ENCODE data around the gene PAK4. TPM values are rescaled to one million over a fixed set of nuclear protein-coding genes. Genes with fewer than 3 reads are reported as not detected.
A peak's percentile ranks its signal among the peaks of the same experiment; 100 is the strongest.

Gene PAK4
- polyA plus RNA-seq, 1 donor (not counting 4 experiments of a cell fraction or from before 2014, with no cell fraction given): 11.2 TPM

DNA sequence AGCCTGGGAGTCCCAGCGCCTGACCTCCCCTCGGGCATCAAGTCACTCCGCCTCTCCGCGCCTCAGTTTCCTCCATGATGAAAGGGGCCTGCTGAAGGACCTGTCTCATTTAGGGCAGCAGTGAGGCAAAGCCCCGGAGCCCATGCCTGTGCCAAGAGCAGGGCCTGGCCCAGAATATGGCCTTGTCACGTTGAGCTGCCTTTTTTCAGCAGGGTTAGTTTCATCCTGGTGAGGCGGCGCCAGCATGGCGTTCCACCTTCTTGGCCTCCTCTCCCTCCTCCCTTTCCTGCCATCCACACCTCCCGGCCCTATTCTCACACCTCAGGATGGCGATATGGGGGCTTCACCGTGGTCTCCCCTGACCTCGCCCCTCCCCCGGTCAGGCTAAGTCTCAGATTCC is 30.2 kb downstream of the PAK4 start:
- DNase-seq (ENCODE audit: low read depth, low spot score): no peak
- H3K9me1 ChIP-seq (ENCODE audit: control insufficient read depth, extremely low read depth, insufficient read depth, low read length): peaks cover 4% of the 10 kb centered on the region
- no peak overlapping the region for H3K27ac ChIP-seq (ENCODE audit: control insufficient read depth, insufficient read depth, low read length)
- peaks cover 43% of the 10 kb centered on the region for H3K4me1 ChIP-seq (ENCODE audit: control insufficient read depth, extremely low read depth, insufficient read depth, low read length)
- no peaks in the 10 kb centered on the region for H3K36me3 ChIP-seq (ENCODE audit: control insufficient read depth in 2 of 2, extremely low read depth in 1 of 2, insufficient read depth in 2 of 2, low read length in 2 of 2)
- no peaks in the 10 kb centered on the region for H3K9me3 ChIP-seq (ENCODE audit: control insufficient read depth, low read depth, low read length)
- H3K4me3 ChIP-seq (ENCODE audit: control insufficient read depth in 2 of 3, extremely low read depth in 1 of 3, insufficient read depth in 2 of 3, low read depth in 1 of 3, low read length in 3 of 3): no peak overlapping the region
- peaks cover 60% of the 10 kb centered on the region for H3K79me2 ChIP-seq (ENCODE audit: control insufficient read depth, insufficient read depth, low read length)
- H3K27me3 ChIP-seq (ENCODE audit: control insufficient read depth, extremely low read depth, insufficient read depth, low read length): no peaks in the 10 kb centered on the region
- H3K4me2 ChIP-seq (ENCODE audit: control insufficient read depth, extremely low read depth, insufficient read depth, low read depth, low read length): peak overlapping the region; percentile 37
- peaks cover 2% of the 10 kb centered on the region for H4K20me1 ChIP-seq (ENCODE audit: control insufficient read depth, extremely low read depth, insufficient read depth, low read length)
- TF ChIP-seq CTCF (optimal IDR thresholded peaks at IDR 0.05 in 1 of 3, IDR thresholded peaks at IDR 0.05 in 1 of 3, conservative IDR thresholded peaks at IDR 0.05 in 1 of 3; ENCODE audit: extremely low read depth in 1 of 3, insufficient read depth in 2 of 3, low read length in 3 of 3) (no peak), EZH2 (IDR thresholded peaks at IDR 0.05; ENCODE audit: low read length) (no peak)
- dilution Hi-C loops (cut with MboI; ENCODE audit: extremely low pct_ligation_motif_present, low sequenced_read_pairs): no loop called here
- FAIRE-seq: no peak
- H3K9ac ChIP-seq (ENCODE audit: control insufficient read depth, extremely low read depth, insufficient read depth, low read length): no peak overlapping the region
- no peak overlapping the region for H2AFZ ChIP-seq (ENCODE audit: control insufficient read depth, low read length)

GRCh38 chr19:39156326-39157230 is 31.0 kb downstream of the PAK4 start:
- no peak for DNase-seq (ENCODE audit: low read depth, low spot score)
- H3K4me1 ChIP-seq (ENCODE audit: control insufficient read depth, extremely low read depth, insufficient read depth, low read length): peaks cover 49% of the 10 kb centered on the region
- no peak for FAIRE-seq
- no peaks in the 10 kb centered on the region for H3K27me3 ChIP-seq (ENCODE audit: control insufficient read depth, extremely low read depth, insufficient read depth, low read length)
- no peak overlapping the region for H3K27ac ChIP-seq (ENCODE audit: control insufficient read depth, insufficient read depth, low read length)
- dilution Hi-C loops (cut with MboI; ENCODE audit: extremely low pct_ligation_motif_present, low sequenced_read_pairs): no loop called here
- no peaks in the 10 kb centered on the region for H3K36me3 ChIP-seq (ENCODE audit: control insufficient read depth in 2 of 2, extremely low read depth in 1 of 2, insufficient read depth in 2 of 2, low read length in 2 of 2)
- H3K9me3 ChIP-seq (ENCODE audit: control insufficient read depth, low read depth, low read length): no peaks in the 10 kb centered on the region
- peaks cover 3% of the 10 kb centered on the region for H4K20me1 ChIP-seq (ENCODE audit: control insufficient read depth, extremely low read depth, insufficient read depth, low read length)
- no peak overlapping the region for H2AFZ ChIP-seq (ENCODE audit: control insufficient read depth, low read length)
- no peak for TF ChIP-seq CTCF (optimal IDR thresholded peaks at IDR 0.05 in 1 of 3, IDR thresholded peaks at IDR 0.05 in 1 of 3, conservative IDR thresholded peaks at IDR 0.05 in 1 of 3; ENCODE audit: extremely low read depth in 1 of 3, insufficient read depth in 2 of 3, low read length in 3 of 3)
- TF ChIP-seq EZH2 (IDR thresholded peaks at IDR 0.05; ENCODE audit: low read length): no peak
- peaks cover 61% of the 10 kb centered on the region for H3K79me2 ChIP-seq (ENCODE audit: control insufficient read depth, insufficient read depth, low read length)
- H3K9ac ChIP-seq (ENCODE audit: control insufficient read depth, extremely low read depth, insufficient read depth, low read length): no peak overlapping the region
- H3K4me3 ChIP-seq (ENCODE audit: control insufficient read depth in 2 of 3, extremely low read depth in 1 of 3, insufficient read depth in 2 of 3, low read depth in 1 of 3, low read length in 3 of 3): no peak overlapping the region
- peaks cover 4% of the 10 kb centered on the region for H3K9me1 ChIP-seq (ENCODE audit: control insufficient read depth, extremely low read depth, insufficient read depth, low read length)
- H3K4me2 ChIP-seq (ENCODE audit: control insufficient read depth, extremely low read depth, insufficient read depth, low read depth, low read length): peak overlapping the region; percentile 3
